ENCODE measurements around the gene GRM5. TPM values are rescaled to one million over a fixed set of nuclear protein-coding genes. Genes with fewer than 3 reads are reported as not detected.
"Not testable (repeated sequence)": the region's sequence is repeated elsewhere in the genome, so short reads cannot be mapped to it uniquely, and the experiment has no call there.

GRM5 gene
- total RNA-seq, 4 donors from 2014 or later: not detected

DNA sequence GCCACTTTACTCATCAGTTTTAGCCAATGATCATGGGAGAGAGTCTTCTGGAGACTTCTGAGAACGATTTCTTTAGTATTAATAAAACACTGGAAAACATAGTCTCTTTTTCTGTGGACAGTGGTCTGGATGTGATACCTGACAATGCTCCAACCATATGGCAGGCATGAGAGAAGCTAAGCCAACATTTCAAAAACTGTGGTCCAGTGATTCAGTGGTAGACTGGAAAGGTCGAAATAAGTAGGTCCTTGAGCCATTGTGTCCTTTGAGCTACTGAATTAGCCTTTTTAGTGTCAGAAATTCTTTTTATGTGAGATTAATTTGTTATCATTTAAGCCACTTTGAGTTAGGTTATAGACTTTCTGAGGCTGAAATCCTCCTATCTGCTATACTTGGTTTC, 530.5 kb downstream of the GRM5 start:
- TF ChIP-seq POLR2AphosphoS5 (IDR thresholded peaks at IDR 0.05) (no peak), POLR2A (IDR thresholded peaks at IDR 0.05) (no peak), EP300 (IDR thresholded peaks at IDR 0.05) (no peak)
- TF ChIP-seq, protein P1, sequence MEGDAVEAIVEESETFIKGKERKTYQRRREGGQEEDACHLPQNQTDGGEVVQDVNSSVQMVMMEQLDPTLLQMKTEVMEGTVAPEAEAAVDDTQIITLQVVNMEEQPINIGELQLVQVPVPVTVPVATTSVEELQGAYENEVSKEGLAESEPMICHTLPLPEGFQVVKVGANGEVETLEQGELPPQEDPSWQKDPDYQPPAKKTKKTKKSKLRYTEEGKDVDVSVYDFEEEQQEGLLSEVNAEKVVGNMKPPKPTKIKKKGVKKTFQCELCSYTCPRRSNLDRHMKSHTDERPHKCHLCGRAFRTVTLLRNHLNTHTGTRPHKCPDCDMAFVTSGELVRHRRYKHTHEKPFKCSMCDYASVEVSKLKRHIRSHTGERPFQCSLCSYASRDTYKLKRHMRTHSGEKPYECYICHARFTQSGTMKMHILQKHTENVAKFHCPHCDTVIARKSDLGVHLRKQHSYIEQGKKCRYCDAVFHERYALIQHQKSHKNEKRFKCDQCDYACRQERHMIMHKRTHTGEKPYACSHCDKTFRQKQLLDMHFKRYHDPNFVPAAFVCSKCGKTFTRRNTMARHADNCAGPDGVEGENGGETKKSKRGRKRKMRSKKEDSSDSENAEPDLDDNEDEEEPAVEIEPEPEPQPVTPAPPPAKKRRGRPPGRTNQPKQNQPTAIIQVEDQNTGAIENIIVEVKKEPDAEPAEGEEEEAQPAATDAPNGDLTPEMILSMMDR (IDR thresholded peaks at IDR 0.05): no peak
- Histone ChIP-seq H3K27ac (no peak overlapping the region), H3K4me3 (no peak overlapping the region), H3K9me3 (no peaks in the 10 kb centered on the region), H3K36me3 (no peaks in the 10 kb centered on the region), H3K4me1 (no peaks in the 10 kb centered on the region), H3K27me3 (no peaks in the 10 kb centered on the region)
- WGBS, 2 donors (ENCODE audit: low coverage in 1 of 2): 83 to 87% methylated on average over 2 of the region's 2 CpGs
- no peak for ATAC-seq

DNA sequence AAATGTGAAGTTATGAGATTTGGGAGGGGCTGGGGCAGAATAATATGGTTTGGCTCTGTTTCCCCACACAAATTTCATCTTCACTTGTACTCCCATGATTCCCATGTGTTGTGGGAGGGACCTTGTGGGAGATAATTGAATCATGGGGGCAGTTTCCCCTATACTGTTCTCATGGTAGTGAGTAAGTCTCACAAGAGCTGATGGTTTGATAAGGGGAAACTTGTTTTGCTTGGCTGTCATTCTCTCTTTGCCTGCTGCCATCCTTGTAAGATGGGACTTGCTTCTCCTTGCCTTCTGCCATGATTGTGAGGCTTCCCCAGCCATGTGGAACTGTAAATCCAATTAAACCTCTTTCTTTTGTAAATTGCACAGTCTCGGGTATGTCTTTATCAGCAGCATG, 531.1 kb downstream of the GRM5 start:
- H3K9me3 ChIP-seq, ATAC-seq, H3K4me1 ChIP-seq, H3K27me3 ChIP-seq, H3K27ac ChIP-seq, H3K36me3 ChIP-seq, H3K4me3 ChIP-seq: not testable (repeated sequence)
- 91 to 100% methylated on average over 1 of the region's 1 CpG for WGBS, 2 donors (ENCODE audit: low coverage in 1 of 2)

DNA sequence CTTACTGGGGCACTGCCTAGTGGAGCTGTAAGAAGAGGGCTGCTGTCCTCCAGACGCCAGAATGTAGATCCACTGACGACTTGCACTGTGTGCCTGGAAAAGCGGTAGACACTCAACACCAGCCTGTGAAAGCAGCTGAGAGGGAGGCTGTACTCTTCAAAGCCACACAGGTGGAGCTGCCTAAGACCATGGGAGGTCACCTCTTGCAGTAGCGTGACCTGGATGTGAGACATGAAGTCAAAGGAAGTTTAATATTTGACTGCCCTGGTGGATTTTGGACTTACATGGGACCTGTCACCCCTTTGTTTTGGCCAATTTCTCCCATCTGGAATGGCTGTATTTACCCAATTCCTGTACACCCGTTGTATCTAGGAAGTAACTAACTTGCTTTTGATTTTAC, 531.6 kb downstream of the GRM5 start:
- H3K4me1 ChIP-seq: no peaks in the 10 kb centered on the region
- 71 to 100% methylated on average over 1 to 4 of the region's 5 CpGs for WGBS, 2 donors (ENCODE audit: low coverage in 1 of 2)

GRCh38 chr11:88533001-88533400, 532.8 kb downstream of the GRM5 start:
- Histone ChIP-seq H3K4me3 (no peak overlapping the region), H3K9me3 (no peaks in the 10 kb centered on the region), H3K27ac (no peak overlapping the region), H3K36me3 (no peaks in the 10 kb centered on the region), H3K4me1 (no peaks in the 10 kb centered on the region), H3K27me3 (no peaks in the 10 kb centered on the region)
- no peak for ATAC-seq
- TF ChIP-seq POLR2A (IDR thresholded peaks at IDR 0.05) (no peak), EP300 (IDR thresholded peaks at IDR 0.05) (no peak), POLR2AphosphoS5 (IDR thresholded peaks at IDR 0.05) (no peak)
- TF ChIP-seq, protein P1 (IDR thresholded peaks at IDR 0.05): no peak
- 88 to 100% methylated on average over 1 of the region's 1 CpG for WGBS, 2 donors (ENCODE audit: low coverage in 1 of 2)

More for the DNA sequence above, 531.6 kb downstream of the GRM5 start:
- H3K9me3 ChIP-seq: no peaks in the 10 kb centered on the region
- no peak overlapping the region for H3K4me3 ChIP-seq
- no peaks in the 10 kb centered on the region for H3K36me3 ChIP-seq
- H3K27me3 ChIP-seq: no peaks in the 10 kb centered on the region
- no peak overlapping the region for H3K27ac ChIP-seq
- ATAC-seq: no peak
- TF ChIP-seq POLR2AphosphoS5 (IDR thresholded peaks at IDR 0.05) (no peak), POLR2A (IDR thresholded peaks at IDR 0.05) (no peak), EP300 (IDR thresholded peaks at IDR 0.05) (no peak)
- TF ChIP-seq, protein P1 (IDR thresholded peaks at IDR 0.05): no peak

GRCh38 chr11:88531831-88532230, 534.0 kb downstream of the GRM5 start:
- TF ChIP-seq EP300 (IDR thresholded peaks at IDR 0.05) (no peak), POLR2A (IDR thresholded peaks at IDR 0.05) (no peak), POLR2AphosphoS5 (IDR thresholded peaks at IDR 0.05) (no peak)
- TF ChIP-seq, protein P1 (IDR thresholded peaks at IDR 0.05): no peak
- WGBS, 2 donors (ENCODE audit: low coverage in 1 of 2): 74 to 94% methylated on average over 4 of the region's 4 CpGs
- no peak overlapping the region for H3K27ac ChIP-seq
- no peaks in the 10 kb centered on the region for H3K27me3 ChIP-seq
- H3K4me3 ChIP-seq: no peak overlapping the region
- H3K36me3 ChIP-seq: no peaks in the 10 kb centered on the region
- no peak for ATAC-seq
- H3K9me3 ChIP-seq: no peaks in the 10 kb centered on the region
- no peaks in the 10 kb centered on the region for H3K4me1 ChIP-seq
